ENCODE measurements around the gene ABCC11.

The ABCC11 gene

GRCh38 chr16:48247311-48247710 lies at the start of gene ABCC11:
ABCC11 (minus strand) TSS chr16:48247539; CDS start chr16:48231921, 15,618 bp downstream.
- Histone ChIP-seq H3K9me3 (ENCODE audit: control insufficient read depth in 2 of 2, low read length in 2 of 2) (no peaks in the 10 kb centered on the region), H3K27ac (ENCODE audit: low read length) (no peak within 1 kb of the TSS), H3K4me3 (ENCODE audit: low read length in 2 of 2) (peak within 1 kb of the TSS in 1 of 2 donors; percentile 96), H3K9ac (ENCODE audit: low read length in 2 of 2) (no peak within 1 kb of the TSS), H3K4me1 (ENCODE audit: control insufficient read depth, insufficient read depth, low read length) (peaks cover 20% of the 10 kb centered on the region), H3K36me3 (ENCODE audit: control insufficient read depth in 2 of 2, insufficient read depth in 2 of 2, low read length in 2 of 2) (no peaks in the 10 kb centered on the region), H3K27me3 (ENCODE audit: control insufficient read depth in 1 of 2, insufficient read depth in 2 of 2, low read length in 2 of 2) (no peaks in the 10 kb centered on the region)

GRCh38 chr16:48295488-48296281 lies 48.3 kb upstream of the ABCC11 start:
- Histone ChIP-seq H3K36me3 (ENCODE audit: control insufficient read depth in 2 of 2, insufficient read depth in 2 of 2, low read length in 2 of 2) (peaks cover 12 to 29% of the 10 kb centered on the region in 2 donors), H3K27ac (ENCODE audit: low read length) (no peak overlapping the region)

GRCh38 chr16:48294724-48295123 lies 47.4 kb upstream of the ABCC11 start:
- no peak overlapping the region for H3K9ac ChIP-seq (ENCODE audit: low read length in 2 of 2)
- H3K4me1 ChIP-seq (ENCODE audit: control insufficient read depth, insufficient read depth, low read length) = no peaks in the 10 kb centered on the region
- H3K4me3 ChIP-seq (ENCODE audit: low read length in 2 of 2) = no peak overlapping the region
- H3K9me3 ChIP-seq (ENCODE audit: control insufficient read depth in 2 of 2, low read length in 2 of 2) = no peaks in the 10 kb centered on the region
- no peaks in the 10 kb centered on the region for H3K27me3 ChIP-seq (ENCODE audit: control insufficient read depth in 1 of 2, insufficient read depth in 2 of 2, low read length in 2 of 2)
- H3K36me3 ChIP-seq (ENCODE audit: control insufficient read depth in 2 of 2, insufficient read depth in 2 of 2, low read length in 2 of 2) = peaks cover 11 to 33% of the 10 kb centered on the region in 2 donors
- no peak overlapping the region for H3K27ac ChIP-seq (ENCODE audit: low read length)

More at GRCh38 chr16:48295488-48296281, 48.3 kb upstream of the ABCC11 start:
- Histone ChIP-seq H3K9me3 (ENCODE audit: control insufficient read depth in 2 of 2, low read length in 2 of 2) (no peaks in the 10 kb centered on the region), H3K9ac (ENCODE audit: low read length in 2 of 2) (no peak overlapping the region), H3K27me3 (ENCODE audit: control insufficient read depth in 1 of 2, insufficient read depth in 2 of 2, low read length in 2 of 2) (no peaks in the 10 kb centered on the region), H3K4me3 (ENCODE audit: low read length in 2 of 2) (no peak overlapping the region), H3K4me1 (ENCODE audit: control insufficient read depth, insufficient read depth, low read length) (no peaks in the 10 kb centered on the region)

GRCh38 chr16:48292452-48292851 lies 45.1 kb upstream of the ABCC11 start:
- Histone ChIP-seq H3K9ac (ENCODE audit: low read length in 2 of 2) (no peak overlapping the region), H3K27ac (ENCODE audit: low read length) (no peak overlapping the region), H3K27me3 (ENCODE audit: control insufficient read depth in 1 of 2, insufficient read depth in 2 of 2, low read length in 2 of 2) (no peaks in the 10 kb centered on the region), H3K9me3 (ENCODE audit: control insufficient read depth in 2 of 2, low read length in 2 of 2) (peaks cover 0 to 2% of the 10 kb centered on the region in 2 donors), H3K4me1 (ENCODE audit: control insufficient read depth, insufficient read depth, low read length) (no peaks in the 10 kb centered on the region), H3K36me3 (ENCODE audit: control insufficient read depth in 2 of 2, insufficient read depth in 2 of 2, low read length in 2 of 2) (peaks cover 11 to 29% of the 10 kb centered on the region in 2 donors), H3K4me3 (ENCODE audit: low read length in 2 of 2) (no peak overlapping the region)

GRCh38 chr16:48291754-48292153 lies 44.4 kb upstream of the ABCC11 start:
- Histone ChIP-seq H3K4me1 (ENCODE audit: control insufficient read depth, insufficient read depth, low read length) (no peaks in the 10 kb centered on the region), H3K9ac (ENCODE audit: low read length in 2 of 2) (no peak overlapping the region), H3K27me3 (ENCODE audit: control insufficient read depth in 1 of 2, insufficient read depth in 2 of 2, low read length in 2 of 2) (no peaks in the 10 kb centered on the region), H3K36me3 (ENCODE audit: control insufficient read depth in 2 of 2, insufficient read depth in 2 of 2, low read length in 2 of 2) (peaks cover 18 to 31% of the 10 kb centered on the region in 2 donors), H3K27ac (ENCODE audit: low read length) (no peak overlapping the region), H3K4me3 (ENCODE audit: low read length in 2 of 2) (no peak overlapping the region), H3K9me3 (ENCODE audit: control insufficient read depth in 2 of 2, low read length in 2 of 2) (peaks cover 0 to 3% of the 10 kb centered on the region in 2 donors)

GRCh38 chr16:48291303-48291702 lies 44.0 kb upstream of the ABCC11 start:
- H3K4me1 ChIP-seq (ENCODE audit: control insufficient read depth, insufficient read depth, low read length) = no peaks in the 10 kb centered on the region
- H3K36me3 ChIP-seq (ENCODE audit: control insufficient read depth in 2 of 2, insufficient read depth in 2 of 2, low read length in 2 of 2) = peaks cover 21 to 30% of the 10 kb centered on the region in 2 donors
- H3K27ac ChIP-seq (ENCODE audit: low read length) = no peak overlapping the region
- peaks cover 0 to 3% of the 10 kb centered on the region in 2 donors for H3K9me3 ChIP-seq (ENCODE audit: control insufficient read depth in 2 of 2, low read length in 2 of 2)
- no peaks in the 10 kb centered on the region for H3K27me3 ChIP-seq (ENCODE audit: control insufficient read depth in 1 of 2, insufficient read depth in 2 of 2, low read length in 2 of 2)
- H3K4me3 ChIP-seq (ENCODE audit: low read length in 2 of 2) = no peak overlapping the region
- H3K9ac ChIP-seq (ENCODE audit: low read length in 2 of 2) = no peak overlapping the region

- Histone ChIP-seq H3K36me3 (ENCODE audit: control insufficient read depth in 2 of 2, insufficient read depth in 2 of 2, low read length in 2 of 2) (peaks cover 21% of the 10 kb centered on the region in 2 donors), H3K27me3 (ENCODE audit: control insufficient read depth in 1 of 2, insufficient read depth in 2 of 2, low read length in 2 of 2) (no peaks in the 10 kb centered on the region), H3K27ac (ENCODE audit: low read length) (no peak overlapping the region), H3K4me3 (ENCODE audit: low read length in 2 of 2) (no peak overlapping the region), H3K4me1 (ENCODE audit: control insufficient read depth, insufficient read depth, low read length) (no peaks in the 10 kb centered on the region), H3K9ac (ENCODE audit: low read length in 2 of 2) (no peak overlapping the region), H3K9me3 (ENCODE audit: control insufficient read depth in 2 of 2, low read length in 2 of 2) (peaks cover 0 to 3% of the 10 kb centered on the region in 2 donors)
Observed at GRCh38 chr16:48287239-48287638, 39.9 kb upstream of the ABCC11 start.

- H3K9ac ChIP-seq (ENCODE audit: low read length in 2 of 2) = no peak overlapping the region
- H3K27me3 ChIP-seq (ENCODE audit: control insufficient read depth in 1 of 2, insufficient read depth in 2 of 2, low read length in 2 of 2) = no peaks in the 10 kb centered on the region
- peaks cover 10 to 17% of the 10 kb centered on the region in 2 donors for H3K36me3 ChIP-seq (ENCODE audit: control insufficient read depth in 2 of 2, insufficient read depth in 2 of 2, low read length in 2 of 2)
- no peak overlapping the region for H3K4me3 ChIP-seq (ENCODE audit: low read length in 2 of 2)
- no peaks in the 10 kb centered on the region for H3K4me1 ChIP-seq (ENCODE audit: control insufficient read depth, insufficient read depth, low read length)
- peaks cover 0 to 3% of the 10 kb centered on the region in 2 donors for H3K9me3 ChIP-seq (ENCODE audit: control insufficient read depth in 2 of 2, low read length in 2 of 2)
- H3K27ac ChIP-seq (ENCODE audit: low read length) = no peak overlapping the region
Observed at GRCh38 chr16:48284772-48285409, 37.6 kb upstream of the ABCC11 start.

- Histone ChIP-seq H3K9me3 (ENCODE audit: control insufficient read depth in 2 of 2, low read length in 2 of 2) (peaks cover 0 to 3% of the 10 kb centered on the region in 2 donors), H3K36me3 (ENCODE audit: control insufficient read depth in 2 of 2, insufficient read depth in 2 of 2, low read length in 2 of 2) (peaks cover 5 to 16% of the 10 kb centered on the region in 2 donors), H3K4me3 (ENCODE audit: low read length in 2 of 2) (no peak overlapping the region), H3K4me1 (ENCODE audit: control insufficient read depth, insufficient read depth, low read length) (no peaks in the 10 kb centered on the region), H3K27ac (ENCODE audit: low read length) (no peak overlapping the region), H3K9ac (ENCODE audit: low read length in 2 of 2) (no peak overlapping the region), H3K27me3 (ENCODE audit: control insufficient read depth in 1 of 2, insufficient read depth in 2 of 2, low read length in 2 of 2) (no peaks in the 10 kb centered on the region)
Observed at GRCh38 chr16:48282636-48283263, 35.4 kb upstream of the ABCC11 start.

- H3K9ac ChIP-seq (ENCODE audit: low read length in 2 of 2) = no peak overlapping the region
- no peak overlapping the region for H3K27ac ChIP-seq (ENCODE audit: low read length)
- no peaks in the 10 kb centered on the region for H3K9me3 ChIP-seq (ENCODE audit: control insufficient read depth in 2 of 2, low read length in 2 of 2)
- peaks cover 0 to 4% of the 10 kb centered on the region in 2 donors for H3K36me3 ChIP-seq (ENCODE audit: control insufficient read depth in 2 of 2, insufficient read depth in 2 of 2, low read length in 2 of 2)
- no peaks in the 10 kb centered on the region for H3K4me1 ChIP-seq (ENCODE audit: control insufficient read depth, insufficient read depth, low read length)
- H3K27me3 ChIP-seq (ENCODE audit: control insufficient read depth in 1 of 2, insufficient read depth in 2 of 2, low read length in 2 of 2) = no peaks in the 10 kb centered on the region
- no peak overlapping the region for H3K4me3 ChIP-seq (ENCODE audit: low read length in 2 of 2)
Observed at GRCh38 chr16:48280546-48280945, 33.2 kb upstream of the ABCC11 start.

Data from stomach smooth muscle (tissue), 2 donors.